B cell (primary cell): ENCODE data around the gene MYCBP2. TPM values are rescaled to one million over a fixed set of nuclear protein-coding genes. Genes with fewer than 3 reads are reported as not detected.

Source experiments
- ATAC-seq: fragments of 200-7000 bp; cut with Tn5 transposase; one replicate; pipeline ENCODE4 v1.10.0; 2021; ENCODE audit warnings: low read depth, mild to moderate bottlenecking, moderate number of reproducible peaks, moderate library complexity
- CTCF ChIA-PET: fragments of 350-600 bp; sonication (Branson Sonifier 250); formaldehyde crosslinking; loops from one replicate; lab custom pipeline; 2021; ENCODE audit warnings: antibody characterized with exemption, inconsistent platforms; lab: Charles Lee
- POLR2A ChIA-PET: fragments of 350-600 bp; sonication (Branson Sonifier 250); formaldehyde crosslinking; loops from one replicate; lab custom pipeline; 2021; ENCODE audit warnings: antibody characterized with exemption; lab: Charles Lee
- DNase-seq: peaks from one replicate; pipeline ENCODE4 v3.0.0; 2013
- H2AFZ ChIP-seq: 2 replicates; pipeline ENCODE4 v1.6.1; 2012; ENCODE audit warnings: mild to moderate bottlenecking, low read depth, low read length; ENCODE audit not compliant: insufficient read depth, poor library complexity, severe bottlenecking
- H3K27ac ChIP-seq, 2 donors: 1 replicate in 1 of 2; 2 replicates in 1 of 2; pipeline ENCODE4 v1.5.1; 2012 to 2013; ENCODE audit warnings: low read length in 2 of 2, mild to moderate bottlenecking in 2 of 2, moderate library complexity in 1 of 2
- H3K27me3 ChIP-seq, 4 experiments: fragments of 200-600 bp in 1 of 4; sonication (generic) in 1 of 4; replicated peaks in 1 of 4; 1 replicate in 2 of 4; 2 replicates in 2 of 4; pipeline versions ENCODE4 v1.6.1 to v1.7.0; 2013 to 2016; ENCODE audit warnings: low read length in 3 of 4, mild to moderate bottlenecking in 2 of 4, mixed read lengths in 1 of 4, moderate library complexity in 1 of 4; ENCODE audit not compliant: insufficient read depth in 4 of 4, control insufficient read depth in 3 of 4; ENCODE audit errors: control extremely low read depth in 1 of 4
- H3K36me3 ChIP-seq, 2 experiments: replicated peaks in 1 of 2; 1 replicate in 1 of 2; 2 replicates in 1 of 2; pipeline versions ENCODE4 v1.6.1 to v1.7.1; 2013; ENCODE audit warnings: low read length in 1 of 2; ENCODE audit not compliant: insufficient read depth in 2 of 2, control insufficient read depth in 1 of 2; ENCODE audit errors: control extremely low read depth in 1 of 2, extremely low read depth in 1 of 2
- H3K4me1 ChIP-seq, 2 donors: fragments of 200-600 bp in 1 of 2; sonication (generic) in 1 of 2; 1 replicate in 1 of 2; 2 replicates in 1 of 2; pipeline versions ENCODE4 v1.5.1 to v1.6.1; 2013 to 2017; ENCODE audit warnings: low read length in 2 of 2; ENCODE audit not compliant: control insufficient read depth in 2 of 2, insufficient read depth in 2 of 2
- H3K4me2 ChIP-seq: replicated peaks from 2 replicates; pipeline ENCODE3; 2012; ENCODE audit warnings: mild to moderate bottlenecking, low read depth, low read length; ENCODE audit not compliant: poor library complexity, severe bottlenecking
- H3K4me3 ChIP-seq, 5 experiments: fragments of 200-600 bp in 1 of 5; sonication (generic) in 1 of 5; 1 replicate in 3 of 5; 2 replicates in 2 of 5; pipeline versions ENCODE4 v1.5.1 to v1.7.0; 2011 to 2016; ENCODE audit warnings: low read length in 4 of 5, mild to moderate bottlenecking in 4 of 5, low read depth in 2 of 5, control low read depth in 1 of 5, moderate library complexity in 1 of 5; ENCODE audit not compliant: insufficient read depth in 1 of 5; ENCODE audit errors: control extremely low read depth in 1 of 5, extremely low read depth in 1 of 5
- H3K79me2 ChIP-seq: fragments of 200-600 bp; sonication (generic); one replicate; pipeline ENCODE4 v1.6.0; 2016; ENCODE audit warnings: low read length; ENCODE audit not compliant: control insufficient read depth, insufficient read depth
- H3K9ac ChIP-seq: fragments of 200-600 bp; sonication (generic); 2 replicates; pipeline ENCODE4 v1.6.1; 2017; ENCODE audit warnings: mild to moderate bottlenecking, low read length, moderate library complexity
- H3K9me3 ChIP-seq, 3 donors: one replicate each; pipeline versions ENCODE4 v1.6.1 to v1.7.1; 2013; ENCODE audit warnings: low read length in 2 of 3; ENCODE audit not compliant: control insufficient read depth in 2 of 3, insufficient read depth in 1 of 3; ENCODE audit errors: control extremely low read depth in 1 of 3
- H4K20me1 ChIP-seq: 2 replicates; pipeline ENCODE4 v1.6.0; 2012; ENCODE audit warnings: mild to moderate bottlenecking, low read length; ENCODE audit not compliant: insufficient read depth, control insufficient read depth, poor library complexity, severe bottlenecking
- H3K27ac Mint-ChIP-seq: one replicate; pipeline ENCODE4 v1.8.0; 2021; ENCODE audit warnings: mixed read lengths
- H3K27me3 Mint-ChIP-seq: one replicate; pipeline ENCODE4 v1.8.0; 2021; ENCODE audit warnings: mixed read lengths
- H3K4me1 Mint-ChIP-seq: one replicate; pipeline ENCODE4 v1.8.0; 2021; ENCODE audit warnings: mixed read lengths
- H3K4me3 Mint-ChIP-seq: one replicate; pipeline ENCODE4 v1.8.0; 2021; ENCODE audit warnings: mixed read lengths
- H3K9me3 Mint-ChIP-seq: one replicate; pipeline ENCODE4 v1.8.0; 2022; ENCODE audit warnings: mixed read lengths; ENCODE audit not compliant: insufficient read depth
- CTCF ChIP-seq: fragments of 200-600 bp; IDR thresholded peaks from one replicate; pipeline ENCODE4 v1.8.0; 2022; ENCODE audit warnings: antibody characterized with exemption, mild to moderate bottlenecking
- EZH2 ChIP-seq: IDR thresholded peaks from 2 replicates; pipeline ENCODE4 v1.6.1; 2012; ENCODE audit warnings: borderline replicate concordance, low read depth, mild to moderate bottlenecking, moderate library complexity, low read length; ENCODE audit not compliant: insufficient read depth, poor library complexity, severe bottlenecking
- WGBS: methylation state at CpG from one replicate; pipeline ENCODE4 v1.1.5; 2013; ENCODE audit warnings: missing lambda C conversion rate; ENCODE audit not compliant: insufficient coverage; 5-methylcytosine and 5-hydroxymethylcytosine counted together
- intact Hi-C: fragments of 100-400 bp; cut with micrococcal nuclease; formaldehyde crosslinking; loops from one replicate; pipeline ENCODE4 v1.10.0; 2022
- polyA plus RNA-seq: library from polyadenylated mRNA; depleted of rRNA; stranded (reverse); fragments of >200 nt; gene quantifications from 2 replicates; pipeline ENCODE4 v1.2.3, GENCODE V29; 2012
- total RNA-seq, 2 donors: library from RNA; stranded (reverse); fragments of 120-200 nt in 1 of 2; gene quantifications; 1 replicate in 1 of 2; 2 replicates in 1 of 2; pipeline versions ENCODE4 v1.2.3 to v1.2.4, GENCODE V29; 2013 to 2022

MYCBP2 gene
- total and polyA plus RNA-seq, 2 donors (not counting 1 experiment from before 2014, with no cell fraction given) = 84.0 to 237 TPM

GRCh38 chr13:77094773-77095172 is 232.1 kb downstream of the MYCBP2 start:
- no CpG with 5 or more reads among the region's 3 CpGs for whole genome bisulfite sequencing
- Histone ChIP-seq H3K4me2 (no peak overlapping the region), H3K27me3 (no peaks in the 10 kb centered on the region), H3K79me2 (no peaks in the 10 kb centered on the region), H4K20me1 (no peaks in the 10 kb centered on the region), H3K9me3 (no peaks in the 10 kb centered on the region), H3K4me3 (no peak overlapping the region), H3K9ac (no peak overlapping the region), H3K4me1 (no peaks in the 10 kb centered on the region), H2AFZ (no peak overlapping the region), H3K36me3 (peaks cover 9 to 69% of the 10 kb centered on the region in 2 experiments), H3K27ac (no peak overlapping the region)
- Mint-ChIP-seq H3K9me3 (no peaks in the 10 kb centered on the region), H3K27me3 (no peaks in the 10 kb centered on the region), H3K4me3 (no peak overlapping the region), H3K27ac (no peak overlapping the region), H3K4me1 (no peaks in the 10 kb centered on the region)
- TF ChIP-seq CTCF = no peak
- no peak for TF ChIP-seq EZH2
- CTCF ChIA-PET = no interaction called here
- POLR2A ChIA-PET = no interaction called here
- DNase-seq (no peak), ATAC-seq (no peak)
- intact Hi-C loops = no loop called here

- Histone ChIP-seq H3K9me3 (no peaks in the 10 kb centered on the region), H3K4me1 (no peaks in the 10 kb centered on the region), H3K4me3 (no peak overlapping the region), H3K4me2 (no peak overlapping the region), H3K27me3 (no peaks in the 10 kb centered on the region), H3K9ac (no peak overlapping the region), H3K27ac (no peak overlapping the region), H2AFZ (no peak overlapping the region), H3K36me3 (peaks cover 9 to 66% of the 10 kb centered on the region in 2 experiments), H3K79me2 (no peaks in the 10 kb centered on the region), H4K20me1 (no peaks in the 10 kb centered on the region)
- DNase-seq (no peak), ATAC-seq (no peak)
- POLR2A ChIA-PET = no interaction called here
- Mint-ChIP-seq H3K27me3 (no peaks in the 10 kb centered on the region), H3K27ac (no peak overlapping the region), H3K9me3 (no peaks in the 10 kb centered on the region), H3K4me1 (no peaks in the 10 kb centered on the region), H3K4me3 (no peak overlapping the region)
- CTCF ChIA-PET = no interaction called here
- no peak for TF ChIP-seq EZH2
- TF ChIP-seq CTCF = no peak
- intact Hi-C loops = no loop called here
- no CpG with 5 or more reads among the region's 1 CpG for WGBS
These were observed 233.2 kb downstream of the MYCBP2 start for GRCh38 chr13:77093735-77094134.
